HCT116 (cell line): Measurements from ENCODE around the gene DCST2. TPM values are rescaled to one million over a fixed set of nuclear protein-coding genes. Genes with fewer than 3 reads are reported as not detected.

Experiments
- ATAC-seq: fragments of 200-7000 bp; cut with Tn5 transposase; 2 replicates; pipeline ENCODE4 v1.9.1; 2020; ENCODE audit warnings: mild to moderate bottlenecking, moderate library complexity
- BruUV-seq: library from RNA; stranded (reverse); fragments of 400-500 nt; replicated peaks from 2 replicates; lab custom pipeline; 2021; lab: Mats Ljungman, UMichigan
- CTCF ChIA-PET: fragments of 300-600 bp; sonication (Branson Sonifier 250); formaldehyde crosslinking; loops from one replicate; lab custom pipeline; 2021; ENCODE audit warnings: antibody characterized with exemption; lab: Charles Lee
- POLR2A ChIA-PET: fragments of 300-600, 350-600 bp; sonication (Branson Sonifier 250); formaldehyde crosslinking; loops from one replicate; lab custom pipeline; 2021; ENCODE audit warnings: antibody characterized with exemption; lab: Charles Lee
- RAD21 ChIA-PET, 2 experiments: fragments of 300-600 bp; sonication (Branson Sonifier 250); formaldehyde crosslinking; loops; one replicate each; lab custom pipeline; 2023; ENCODE audit warnings: low total read pairs in 2 of 2; ENCODE audit not compliant: uncharacterized antibody in 2 of 2, unreplicated experiment in 2 of 2, low non-redundant PET in 1 of 2; lab: Charles Lee
- DNase-seq: peaks from one replicate; pipeline ENCODE4 v3.0.0-alpha.2; 2010; ENCODE audit warnings: low read depth, low spot score
- H2AFZ ChIP-seq: fragments of 200-600 bp; shearing (Covaris generic), sonication (generic); 2 replicates; pipeline ENCODE4 v1.6.1; 2017; ENCODE audit warnings: low read depth, mixed run types, mixed read lengths, antibody characterized with exemption, low read length; ENCODE audit not compliant: poor library complexity, severe bottlenecking
- H3K27ac ChIP-seq: 2 replicates; pipeline ENCODE4 v1.5.1; 2012; ENCODE audit warnings: low read depth, low read length
- H3K27me3 ChIP-seq: fragments of 200-600 bp; sonication (generic); 2 replicates; pipeline ENCODE4 v1.6.1; 2016; ENCODE audit warnings: mixed run types, low read length, mixed read lengths; ENCODE audit not compliant: insufficient read depth
- H3K36me3 ChIP-seq, 2 experiments: fragments of 200-500 bp in 1 of 2; fragments of 200-600 bp in 1 of 2; sonication (Bioruptor generic) in 1 of 2; sonication (generic) in 1 of 2; 2 replicates each; pipeline versions ENCODE4 v1.5.1 to v1.6.1; 2014 to 2016; ENCODE audit warnings: low read length in 2 of 2, inconsistent platforms in 1 of 2, mixed read lengths in 1 of 2, mixed run types in 1 of 2; ENCODE audit not compliant: insufficient read depth in 2 of 2, control insufficient read depth in 1 of 2
- H3K4me1 ChIP-seq, 2 experiments: fragments of 200-600 bp in 1 of 2; sonication (generic) in 1 of 2; 2 replicates each; pipeline versions ENCODE4 v1.5.1 to v1.6.1; 2012 to 2017; ENCODE audit warnings: low read length in 2 of 2, inconsistent platforms in 1 of 2, mild to moderate bottlenecking in 1 of 2, mixed read lengths in 1 of 2, mixed run types in 1 of 2, moderate library complexity in 1 of 2; ENCODE audit not compliant: insufficient read depth in 2 of 2, control insufficient read depth in 1 of 2
- H3K4me2 ChIP-seq: fragments of 200-600 bp; sonication (generic); 2 replicates; pipeline ENCODE4 v1.6.1; 2017; ENCODE audit warnings: mixed run types, low read length, mixed read lengths
- H3K4me3 ChIP-seq, 2 experiments: fragments of 200-600 bp in 1 of 2; sonication (generic) in 1 of 2; replicated peaks in 1 of 2; 2 replicates each; pipeline ENCODE4 v1.5.1; 2011 to 2016; ENCODE audit warnings: low read length in 2 of 2, control low read depth in 1 of 2, low read depth in 1 of 2, mild to moderate bottlenecking in 1 of 2, mixed read lengths in 1 of 2, mixed run types in 1 of 2
- H3K79me2 ChIP-seq: fragments of 200-600 bp; sonication (generic); 2 replicates; pipeline ENCODE4 v1.6.1; 2017; ENCODE audit warnings: mild to moderate bottlenecking, mixed run types, low read length, moderate library complexity, mixed read lengths; ENCODE audit not compliant: insufficient read depth
- H3K9ac ChIP-seq: fragments of 200-600 bp; sonication (generic); 2 replicates; pipeline ENCODE4 v1.6.1; 2016; ENCODE audit warnings: low read length, mixed read lengths
- H3K9me2 ChIP-seq: fragments of 200-600 bp; sonication (generic), shearing (Covaris generic); 2 replicates; pipeline ENCODE4 v1.6.1; 2017; ENCODE audit warnings: mixed run types, mild to moderate bottlenecking, moderate library complexity; ENCODE audit not compliant: insufficient read depth
- H3K9me3 ChIP-seq, 2 experiments: fragments of 200-500 bp in 1 of 2; fragments of 200-600 bp in 1 of 2; sonication (Bioruptor generic) in 1 of 2; sonication (generic) in 1 of 2; 2 replicates each; pipeline ENCODE4 v1.6.1; 2014 to 2017; ENCODE audit warnings: low read length in 2 of 2, mixed read lengths in 2 of 2, inconsistent platforms in 1 of 2, low read depth in 1 of 2, mild to moderate bottlenecking in 1 of 2, mixed run types in 1 of 2, moderate library complexity in 1 of 2; ENCODE audit not compliant: control insufficient read depth in 1 of 2, insufficient read depth in 1 of 2
- H4K20me1 ChIP-seq: fragments of 200-600 bp; sonication (generic), shearing (Covaris generic); 2 replicates; pipeline ENCODE4 v1.6.1; 2017; ENCODE audit warnings: mixed run types, mild to moderate bottlenecking, moderate library complexity; ENCODE audit not compliant: insufficient read depth
- ATF3 ChIP-seq: IDR thresholded peaks from 2 replicates; pipeline ENCODE4 v1.6.1; 2012
- CBX3 ChIP-seq: IDR thresholded peaks from 2 replicates; pipeline ENCODE4 v1.6.1; 2012; ENCODE audit warnings: low read depth
- CEBPB ChIP-seq: IDR thresholded peaks from 2 replicates; pipeline ENCODE4 v1.6.1; 2012; ENCODE audit warnings: low read depth
- CTCF ChIP-seq, 3 experiments: fragments of 200-600 bp in 1 of 3; sonication (generic) in 1 of 3; IDR thresholded peaks in 2 of 3; conservative IDR thresholded peaks in 1 of 3; 2 replicates each; pipeline ENCODE4 v1.5.1; 2012 to 2017; ENCODE audit warnings: low read depth in 2 of 3, low read length in 2 of 3, antibody characterized with exemption in 1 of 3, borderline replicate concordance in 1 of 3, control low read depth in 1 of 3, mild to moderate bottlenecking in 1 of 3, mixed read lengths in 1 of 3, mixed run types in 1 of 3, moderate library complexity in 1 of 3; ENCODE audit not compliant: insufficient read depth in 1 of 3
- EGR1 ChIP-seq: IDR thresholded peaks from 2 replicates; pipeline ENCODE4 v1.6.1; 2012; ENCODE audit warnings: low read depth
- EZH2phosphoT487 ChIP-seq: fragments of 200-600 bp; IDR thresholded peaks from 2 replicates; pipeline ENCODE4 v1.6.1; 2018; ENCODE audit warnings: antibody characterized with exemption, borderline replicate concordance
- FOSL1 ChIP-seq: IDR thresholded peaks from 2 replicates; pipeline ENCODE4 v1.6.1; 2012; ENCODE audit warnings: low read depth
- JUND ChIP-seq: IDR thresholded peaks from 2 replicates; pipeline ENCODE4 v1.6.1; 2012
- POLR2A ChIP-seq: IDR thresholded peaks from 2 replicates; pipeline ENCODE4 v1.7.0; 2011; ENCODE audit warnings: borderline replicate concordance; ENCODE audit not compliant: insufficient read depth, insufficient read length; ENCODE audit errors: extremely low read depth
- POLR2AphosphoS5 ChIP-seq: IDR thresholded peaks from 2 replicates; pipeline ENCODE4 v1.6.1; 2011; ENCODE audit warnings: mild to moderate bottlenecking, low read depth, low read length, moderate library complexity
- RAD21 ChIP-seq: IDR thresholded peaks from 2 replicates; pipeline ENCODE4 v1.6.1; 2012; ENCODE audit warnings: low read depth, mild to moderate bottlenecking
- SIN3A ChIP-seq: IDR thresholded peaks from 2 replicates; pipeline ENCODE4 v1.6.1; 2012; ENCODE audit warnings: low read depth
- SP1 ChIP-seq: IDR thresholded peaks from 2 replicates; pipeline ENCODE4 v1.6.1; 2012; ENCODE audit warnings: low read depth
- SRF ChIP-seq: IDR thresholded peaks from 2 replicates; pipeline ENCODE4 v1.6.1; 2012; ENCODE audit warnings: low read depth
- TCF7L2 ChIP-seq: IDR thresholded peaks from 2 replicates; pipeline ENCODE4 v1.7.0; 2011; ENCODE audit warnings: borderline replicate concordance, inconsistent platforms; ENCODE audit not compliant: insufficient read depth, insufficient read length; ENCODE audit errors: extremely low read depth
- YY1 ChIP-seq: IDR thresholded peaks from 2 replicates; pipeline ENCODE4 v1.6.1; 2011; ENCODE audit warnings: low read length, low read depth, moderate library complexity, mild to moderate bottlenecking; ENCODE audit not compliant: insufficient replicate concordance; ENCODE audit errors: extremely low read depth
- ZBTB33 ChIP-seq: IDR thresholded peaks from 2 replicates; pipeline ENCODE4 v1.6.1; 2011; ENCODE audit warnings: mild to moderate bottlenecking, low read length, moderate library complexity; ENCODE audit not compliant: insufficient replicate concordance; ENCODE audit errors: extremely low read depth
- ZFX ChIP-seq: fragments of 450-650 bp; IDR thresholded peaks from 2 replicates; pipeline ENCODE4 v1.6.1; 2017
- ZNF274 ChIP-seq: fragments of 200-500 bp; sonication (Bioruptor generic); IDR thresholded peaks from 2 replicates; pipeline ENCODE4 v1.6.1; 2014; ENCODE audit warnings: mild to moderate bottlenecking, low read depth, low read length, inconsistent platforms
- intact Hi-C: fragments of 100-400 bp; cut with micrococcal nuclease; formaldehyde crosslinking; loops from 2 replicates; pipeline ENCODE4 v1.10.0; 2022
- total RNA-seq: library from RNA; stranded (reverse); gene quantifications from one replicate; pipeline ENCODE4 v1.2.1, GENCODE V29; 2021; ENCODE audit not compliant: unreplicated experiment

Gene DCST2
- total RNA-seq, 1 experiment from 2014 or later = 2.0 TPM

GRCh38 chr1:154972213-154972516 is 61.4 kb downstream of the DCST2 start (continued):
- TF ChIP-seq ZBTB33 = no peak

GRCh38 chr1:154971341-154971998 is 62.1 kb downstream of the DCST2 start:
- no peak for DNase-seq
- no peak for ATAC-seq
- Histone ChIP-seq H3K36me3 (peaks cover 9 to 27% of the 10 kb centered on the region in 2 experiments; a peak in 3 of 4 replicates), H3K9me3 (no peaks in the 10 kb centered on the region), H3K79me2 (peaks cover 88% of the 10 kb centered on the region), H3K9ac (peak overlapping the region; percentile 86)
- no TSS peak for BruUV-seq
- TF ChIP-seq CBX3 (no peak), RAD21 (no peak), CTCF (IDR thresholded peaks at IDR 0.05 in 2 of 3, conservative IDR thresholded peaks at IDR 0.05 in 1 of 3; ENCODE audit: borderline replicate concordance in 1 of 3, insufficient read depth in 1 of 3, low read depth in 2 of 3, low read length in 2 of 3) (no peak), FOSL1 (no peak), ZNF274 (no peak), CEBPB (no peak), ATF3 (no peak), TCF7L2 (no peak), ZBTB33 (no peak), YY1 (no peak), EGR1 (no peak), SP1 (no peak), POLR2A (no peak), SRF (no peak), JUND (no peak), SIN3A (no peak), POLR2AphosphoS5 (no peak), EZH2phosphoT487 (no peak), ZFX (no peak)
- TF ChIP-seq, all 23 proteins: peak for 0
- Histone ChIP-seq H2AFZ (no peak overlapping the region), H3K27ac (peak overlapping the region; percentile 86), H3K27me3 (no peaks in the 10 kb centered on the region), H4K20me1 (no peaks in the 10 kb centered on the region), H3K4me3 (peak overlapping the region; percentile 40 to 70), H3K4me1 (peaks cover 38 to 58% of the 10 kb centered on the region in 2 experiments), H3K9me2 (no peaks in the 10 kb centered on the region), H3K4me2 (peak overlapping the region; percentile 90)
- ChIA-PET POLR2A (interaction anchor here (0.6 to 5.4 kb wide), 17 partner anchors 7 to 88 kb away, joined by 3 to 46 read pairs (median 5); partner anchors contain the start of genes FLAD1, PBXIP1 and PYGO2), CTCF (interaction anchor here (0.7 to 2.6 kb wide), 9 partner anchors 10 to 114 kb away, joined by 3 to 15 read pairs (median 5); partner anchors contain the start of genes ADAM15 and PYGO2), RAD21 (interaction anchor here in 1 of 2 experiments (0.7 kb wide), 1 partner anchor 114 kb away, joined by 3 read pairs; no protein-coding TSS in a partner anchor)
- intact Hi-C loops = loop anchor here (5.0 kb wide), 2 partner anchors 91 to 166 kb away; partner anchors contain the start of genes EFNA4 and SLC50A1
